RWPE1 (cell line): ENCODE data around the gene SYTL3.
"Not testable (repeated sequence)": the region's sequence is repeated elsewhere in the genome, so short reads cannot be mapped to it uniquely, and the experiment has no call there.

Experiments
- CTCF ChIA-PET: fragments of 350-600 bp; sonication (Branson Sonifier 250); formaldehyde crosslinking; extraction: SDS; loops from one replicate; lab custom pipeline; 2021; lab: Yijun Ruan, JAX
- POLR2A ChIA-PET: fragments of 400-600 bp; formaldehyde crosslinking; extraction: SDS; loops from one replicate; lab custom pipeline; 2020; ENCODE audit warnings: antibody characterized with exemption; ENCODE audit not compliant: low non-redundant PET; lab: Yijun Ruan, JAX
- DNase-seq: peaks from one replicate; pipeline ENCODE4 v3.0.0; 2012; ENCODE audit warnings: low spot score
- H3K27ac ChIP-seq: fragments of 450-650 bp; 2 replicates; pipeline ENCODE4 v1.5.1; 2017
- TF ChIP-seq, protein P1 (sequence below): fragments of 450-650 bp; conservative IDR thresholded peaks from 2 replicates; pipeline ENCODE4 v1.5.1; 2017; ENCODE audit warnings: low read depth, mild to moderate bottlenecking

The SYTL3 gene

DNA sequence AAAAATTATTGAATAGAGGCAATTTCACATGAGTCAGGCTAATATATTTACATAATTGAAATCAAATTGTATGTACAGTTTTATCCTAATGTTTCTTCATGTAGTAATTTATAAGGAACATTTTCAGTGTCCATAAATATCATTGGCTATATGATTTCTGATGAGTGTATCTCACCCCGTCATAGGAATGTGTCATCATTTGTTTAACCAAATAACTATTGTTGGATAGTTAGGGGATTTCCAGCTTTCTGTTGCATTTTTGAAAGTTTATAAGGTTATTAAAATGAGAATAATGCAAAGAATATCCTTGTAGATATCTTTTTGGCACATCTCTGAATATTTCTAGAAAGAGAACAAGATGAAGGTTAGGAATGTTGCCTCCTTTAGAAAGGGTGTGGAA is 39.0 kb downstream of the SYTL3 start:
- DNase-seq, result no peak
- no peak overlapping the region for H3K27ac ChIP-seq
- ChIA-PET CTCF (interaction anchor here (0.8 to 1.1 kb wide), 2 partner anchors 29 to 468 kb away, joined by 6 to 7 read pairs; no protein-coding TSS in a partner anchor), POLR2A (no interaction called here)
- TF ChIP-seq, protein P1, sequence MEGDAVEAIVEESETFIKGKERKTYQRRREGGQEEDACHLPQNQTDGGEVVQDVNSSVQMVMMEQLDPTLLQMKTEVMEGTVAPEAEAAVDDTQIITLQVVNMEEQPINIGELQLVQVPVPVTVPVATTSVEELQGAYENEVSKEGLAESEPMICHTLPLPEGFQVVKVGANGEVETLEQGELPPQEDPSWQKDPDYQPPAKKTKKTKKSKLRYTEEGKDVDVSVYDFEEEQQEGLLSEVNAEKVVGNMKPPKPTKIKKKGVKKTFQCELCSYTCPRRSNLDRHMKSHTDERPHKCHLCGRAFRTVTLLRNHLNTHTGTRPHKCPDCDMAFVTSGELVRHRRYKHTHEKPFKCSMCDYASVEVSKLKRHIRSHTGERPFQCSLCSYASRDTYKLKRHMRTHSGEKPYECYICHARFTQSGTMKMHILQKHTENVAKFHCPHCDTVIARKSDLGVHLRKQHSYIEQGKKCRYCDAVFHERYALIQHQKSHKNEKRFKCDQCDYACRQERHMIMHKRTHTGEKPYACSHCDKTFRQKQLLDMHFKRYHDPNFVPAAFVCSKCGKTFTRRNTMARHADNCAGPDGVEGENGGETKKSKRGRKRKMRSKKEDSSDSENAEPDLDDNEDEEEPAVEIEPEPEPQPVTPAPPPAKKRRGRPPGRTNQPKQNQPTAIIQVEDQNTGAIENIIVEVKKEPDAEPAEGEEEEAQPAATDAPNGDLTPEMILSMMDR, result no peak

DNA sequence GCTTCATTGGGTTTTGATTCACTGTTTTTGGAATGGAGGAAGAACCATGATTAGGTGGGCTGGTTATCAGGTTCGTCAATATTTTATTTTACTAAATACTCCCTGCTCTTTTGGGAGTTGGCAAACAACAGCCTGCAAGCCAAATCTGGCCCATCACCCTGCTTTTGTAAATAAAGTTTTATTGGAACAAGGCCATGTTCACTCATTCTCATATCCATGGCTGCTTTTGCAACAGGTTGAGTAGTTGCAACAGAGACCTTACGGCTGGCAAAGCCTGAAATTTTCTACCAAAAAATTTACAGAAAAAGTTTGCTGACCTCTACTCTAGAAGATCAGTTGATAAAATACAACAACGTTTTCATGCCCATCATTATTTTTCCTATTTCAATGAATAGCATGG is 45.1 kb downstream of the SYTL3 start:
- TF ChIP-seq, protein P1, result no peak
- H3K27ac ChIP-seq, result no peak overlapping the region
- POLR2A ChIA-PET, result no interaction called here
- no peak for DNase-seq
- CTCF ChIA-PET, result no interaction called here

DNA sequence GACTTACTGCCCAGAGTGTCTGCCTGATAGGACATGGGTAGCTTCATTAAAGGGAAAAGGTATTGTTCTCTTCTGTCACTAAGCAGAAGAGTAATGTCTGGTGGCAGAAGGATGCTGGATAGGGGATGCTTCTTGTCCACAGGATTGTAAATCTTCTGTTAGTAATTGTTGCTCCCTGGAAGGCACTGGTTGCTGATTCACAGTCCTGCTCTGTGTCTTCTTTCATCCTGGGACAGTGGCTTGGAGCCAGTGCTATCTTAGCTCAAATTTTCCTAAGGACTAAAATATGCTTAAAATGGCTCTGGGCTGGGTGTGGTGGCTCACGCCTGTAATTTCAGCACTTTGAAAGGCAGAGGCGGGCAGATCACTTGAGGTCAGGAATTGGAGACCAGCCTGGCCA is 48.0 kb downstream of the SYTL3 start:
- TF ChIP-seq, protein P1, result no peak
- CTCF ChIA-PET, result interaction anchor here (0.7 kb wide), 1 partner anchor 91 kb away, joined by 3 read pairs; no protein-coding TSS in a partner anchor
- no peak for DNase-seq
- no peak overlapping the region for H3K27ac ChIP-seq
- POLR2A ChIA-PET, result no interaction called here

DNA sequence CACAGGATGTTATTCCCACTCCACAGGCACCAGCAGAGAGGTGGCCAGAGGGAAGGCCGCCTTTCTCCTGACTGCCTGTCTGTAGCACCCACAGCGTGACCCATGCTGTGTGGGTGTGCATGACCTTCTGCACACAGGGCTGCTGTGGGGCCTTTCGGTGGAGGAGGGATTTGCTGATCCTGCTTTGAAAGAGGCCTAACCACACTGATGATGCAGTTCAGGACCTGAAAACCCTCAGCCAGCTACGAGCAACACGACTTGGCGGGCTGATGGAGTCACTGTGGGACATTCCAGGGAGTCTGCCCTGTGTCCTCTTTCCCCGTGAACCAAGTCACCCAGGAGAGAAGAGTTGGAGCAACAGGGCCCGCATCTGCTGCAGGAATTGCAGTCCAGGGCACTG is 49.1 kb downstream of the SYTL3 start:
- DNase-seq, result no peak
- ChIA-PET CTCF (no interaction called here), POLR2A (no interaction called here)
- TF ChIP-seq, protein P1, result no peak
- no peak overlapping the region for H3K27ac ChIP-seq

DNA sequence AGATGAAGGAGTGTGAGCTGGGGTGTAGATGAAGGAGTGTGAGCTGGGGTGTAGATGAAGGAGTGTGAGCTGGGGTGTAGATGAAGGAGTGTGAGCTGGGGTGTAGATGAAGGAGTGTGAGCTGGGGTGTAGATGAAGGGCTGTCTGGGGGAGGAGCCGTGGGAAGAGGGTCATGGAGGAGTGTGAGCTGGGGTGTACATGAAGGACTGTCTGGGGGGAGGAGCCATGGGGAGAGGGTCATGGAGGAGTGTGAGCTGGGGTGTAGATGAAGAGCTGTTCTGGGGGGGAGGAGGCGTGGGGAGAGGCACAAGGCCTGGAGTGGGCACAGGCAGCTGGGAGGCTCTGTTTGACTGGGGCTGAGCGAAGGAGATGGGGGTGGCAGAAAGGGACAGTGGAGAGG is 51.4 kb downstream of the SYTL3 start:
- POLR2A ChIA-PET, H3K27ac ChIP-seq, DNase-seq: not testable (repeated sequence)
- CTCF ChIA-PET, result interaction anchor here (0.6 to 1.3 kb wide), 2 partner anchors 10 to 306 kb away, joined by 3 to 6 read pairs; no protein-coding TSS in a partner anchor

DNA sequence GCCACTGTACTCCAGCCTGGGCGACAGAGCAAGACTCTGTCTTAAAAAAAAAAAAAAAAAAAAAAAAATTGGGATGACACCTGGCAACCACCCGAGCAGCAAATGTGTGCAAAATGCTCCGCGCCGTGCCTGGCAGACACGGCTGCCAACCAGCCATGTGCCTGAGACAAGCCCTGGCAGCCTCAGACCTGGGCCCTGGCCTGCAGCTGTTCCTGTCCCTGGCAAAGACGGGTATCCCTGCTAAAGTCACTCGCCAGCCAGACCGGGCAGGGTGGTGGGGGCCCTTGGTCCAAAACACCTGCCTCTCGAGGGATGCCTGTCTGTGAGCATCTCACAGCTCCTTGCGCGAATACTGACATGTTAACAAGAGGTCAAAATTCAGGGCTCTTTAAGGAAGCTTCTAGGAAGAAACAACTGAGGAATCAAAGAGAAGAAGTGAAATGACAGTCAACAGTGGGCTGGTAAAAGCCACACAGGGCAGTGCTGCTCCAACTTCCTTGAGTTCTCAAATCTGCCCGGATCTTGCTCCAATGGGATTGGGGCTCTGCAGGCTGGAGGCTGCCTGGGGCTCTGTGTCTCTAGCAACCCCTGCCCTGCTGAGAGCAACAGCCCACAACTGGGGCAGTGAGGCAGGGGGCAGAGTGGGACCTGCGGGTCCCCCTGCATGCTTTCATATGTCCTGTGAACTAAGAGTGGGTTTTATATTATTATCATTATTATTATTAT is 53.4 kb downstream of the SYTL3 start:
- TF ChIP-seq, protein P1, result no peak
- DNase-seq, result no peak
- peak overlapping the region; percentile 49 for H3K27ac ChIP-seq
- ChIA-PET POLR2A (no interaction called here), CTCF (interaction anchor here (0.5 to 2.2 kb wide), 12 partner anchors 28 to 272 kb away, joined by 3 to 16 read pairs (median 5); partner anchors contain the start of gene EZR)
